Fibroblast of skin of back (primary cell): Measurements from ENCODE around the gene CACNA1E.

Experiments used
- DNase-seq: peaks from one replicate; pipeline ENCODE4 v3.0.0-alpha.2; 2013

The CACNA1E gene

GRCh38 chr1:181485287-181486097, 2.2 kb downstream of the CACNA1E start:
- DNase-seq = no peak

DNA sequence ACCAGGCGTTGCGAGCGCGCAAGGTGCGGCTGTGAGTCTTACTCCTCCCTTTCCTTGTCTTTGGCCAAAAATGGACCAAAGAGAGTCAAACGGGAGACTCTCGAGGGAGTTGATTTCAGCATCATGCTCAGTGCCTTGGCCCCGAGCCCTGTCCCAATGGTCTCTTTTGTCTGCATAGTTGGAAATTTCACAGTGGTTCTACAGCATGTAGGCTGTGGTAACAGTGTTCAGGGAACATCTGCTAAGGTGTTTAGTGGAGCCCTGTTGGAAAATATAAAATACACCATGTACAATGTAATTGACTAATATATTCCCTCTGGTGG, 2.7 kb downstream of the CACNA1E start:
- DNase-seq = no peak

DNA sequence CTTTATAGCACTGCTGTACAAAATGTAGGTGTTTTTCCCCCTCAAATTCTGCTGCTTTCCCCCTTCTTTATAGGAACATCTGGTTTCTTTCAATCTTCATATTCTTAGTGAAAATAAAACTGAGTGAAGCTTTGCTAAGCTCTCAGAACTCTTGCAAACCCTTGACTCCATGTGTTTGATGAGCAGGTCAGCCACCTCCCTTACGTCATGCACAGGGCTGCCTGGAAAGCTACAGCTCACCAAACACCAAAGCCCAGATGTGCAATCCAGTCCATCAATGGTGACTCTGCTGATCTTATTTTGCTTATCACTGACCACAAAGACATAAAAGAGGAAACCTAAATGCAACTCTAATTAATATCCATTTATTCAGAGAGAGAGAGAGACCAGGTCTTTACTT, 5.5 kb downstream of the CACNA1E start:
- no peak for DNase-seq

GRCh38 chr1:181490276-181490675, 7.0 kb downstream of the CACNA1E start:
- no peak for DNase-seq

GRCh38 chr1:181490740-181491712, 7.7 kb downstream of the CACNA1E start:
- no peak for DNase-seq

- no peak for DNase-seq
Measured at GRCh38 chr1:181493166-181493565, 9.8 kb downstream of the CACNA1E start.

GRCh38 chr1:181493885-181494284, 10.6 kb downstream of the CACNA1E start:
- no peak for DNase-seq

DNA sequence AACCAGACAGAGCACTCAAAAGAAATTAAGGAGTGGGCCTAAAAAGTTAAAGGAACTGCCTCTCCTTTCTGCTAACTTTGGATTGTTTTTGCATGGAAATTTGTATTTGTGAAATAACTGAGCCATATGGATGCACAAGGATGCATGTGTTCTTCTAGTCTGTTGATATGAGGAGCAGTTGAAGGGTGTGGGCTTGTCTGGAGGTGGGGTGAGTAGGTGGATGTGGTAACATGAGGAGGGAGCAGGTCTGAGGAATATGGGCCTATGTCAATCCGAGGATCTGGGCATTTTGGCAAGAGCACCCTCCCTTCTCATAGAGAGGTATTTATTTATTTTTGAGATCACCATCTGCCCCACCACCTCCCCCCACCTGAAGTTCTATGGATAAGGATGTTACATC, 13.4 kb downstream of the CACNA1E start:
- DNase-seq = no peak

GRCh38 chr1:181497870-181498269, 14.6 kb downstream of the CACNA1E start:
- DNase-seq = no peak

DNA sequence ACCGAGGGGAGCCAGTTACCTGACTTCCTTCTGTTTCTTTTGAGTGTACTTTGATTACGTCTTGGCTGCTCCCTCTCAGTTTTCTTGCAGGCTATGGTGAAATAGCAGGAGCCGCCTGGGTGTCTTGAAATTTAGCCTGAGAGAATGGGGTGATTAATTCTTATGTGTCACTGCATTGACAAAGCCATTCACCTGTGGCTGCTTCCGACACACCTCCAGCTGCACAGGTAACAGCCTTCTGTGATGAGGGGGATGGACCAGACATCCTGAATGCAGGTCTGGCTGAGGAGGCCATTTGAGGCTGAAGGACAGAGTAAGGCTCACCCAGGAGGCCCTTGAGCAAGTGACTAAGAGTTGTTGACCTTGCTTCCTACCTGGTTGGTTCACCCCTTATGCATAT, 16.5 kb downstream of the CACNA1E start:
- no peak for DNase-seq

DNA sequence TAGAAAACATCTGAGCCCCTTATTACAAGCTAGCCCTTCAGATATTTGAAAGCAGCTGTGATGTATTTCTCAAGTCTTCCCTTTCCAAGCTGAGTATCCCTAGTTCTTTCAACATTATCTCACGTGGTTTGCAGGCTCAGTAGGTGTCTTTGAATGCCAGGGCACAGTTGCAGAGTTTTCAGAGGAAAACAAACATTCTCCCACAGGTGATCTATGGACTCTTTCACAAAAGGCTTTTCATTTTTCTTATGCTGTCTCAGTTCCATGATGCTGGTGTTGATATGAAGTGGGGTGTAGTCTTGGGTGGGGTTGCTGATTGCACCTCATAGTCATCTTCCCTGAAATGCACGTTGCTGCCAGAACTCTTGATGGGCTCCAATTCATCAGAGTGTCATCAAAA, 17.3 kb downstream of the CACNA1E start:
- DNase-seq = no peak

- DNase-seq = no peak
Measured at GRCh38 chr1:181501612-181502011, 18.3 kb downstream of the CACNA1E start.

DNA sequence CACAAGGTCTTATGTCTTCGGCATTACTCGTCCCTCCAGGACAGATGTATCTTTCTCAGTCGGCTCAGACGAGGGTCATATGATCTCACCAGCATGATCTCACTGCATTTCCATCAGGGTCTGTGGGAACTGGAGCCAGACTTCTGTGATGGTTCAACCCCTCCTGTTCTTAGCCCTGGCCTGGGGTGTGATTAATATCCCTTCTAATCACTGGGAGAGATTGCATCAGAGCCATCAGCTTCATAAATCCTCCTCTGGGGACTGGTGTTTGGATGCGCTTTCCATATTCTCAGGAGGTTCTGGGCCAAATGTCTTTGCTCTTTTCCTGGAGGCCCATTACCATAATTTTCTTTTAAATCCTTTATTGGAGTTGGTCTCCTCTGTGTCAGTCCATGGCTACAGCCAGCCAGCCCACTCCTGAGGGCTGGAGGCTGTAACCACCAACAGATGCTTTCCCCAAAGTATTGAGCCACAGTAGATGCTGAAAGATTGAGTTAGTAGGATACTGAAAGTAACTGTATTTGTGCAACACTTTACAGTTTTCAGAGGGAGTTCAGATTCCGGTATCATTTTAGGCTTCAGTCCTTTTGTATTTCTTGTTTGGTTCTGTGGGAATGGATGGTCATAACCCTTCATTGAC, 20.0 kb downstream of the CACNA1E start:
- DNase-seq = peak; percentile 13

DNA sequence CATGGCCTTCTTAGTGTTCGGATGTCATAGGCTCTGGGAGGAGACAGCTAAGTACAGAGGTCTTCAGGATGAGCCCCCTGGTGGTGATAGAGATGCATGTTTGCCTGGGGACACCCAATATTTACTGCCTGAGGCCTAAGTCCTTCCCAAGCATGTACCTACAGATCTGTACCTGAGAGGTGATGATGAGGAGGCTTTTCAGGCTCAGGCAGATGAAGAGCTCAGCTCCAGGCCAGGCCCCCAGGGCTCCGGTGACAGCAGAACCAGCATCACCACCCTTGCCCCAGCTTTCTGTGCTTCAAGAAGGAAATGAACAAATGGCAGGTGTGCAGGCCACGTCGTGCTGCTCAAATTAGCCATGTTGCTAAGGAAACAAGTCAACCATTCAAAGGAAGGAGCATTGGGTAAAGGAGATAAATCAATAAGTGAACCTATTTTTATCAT, 21.1 kb downstream of the CACNA1E start:
- no peak for DNase-seq

- DNase-seq = no peak
Measured at GRCh38 chr1:181506563-181507353, 23.4 kb downstream of the CACNA1E start.

DNA sequence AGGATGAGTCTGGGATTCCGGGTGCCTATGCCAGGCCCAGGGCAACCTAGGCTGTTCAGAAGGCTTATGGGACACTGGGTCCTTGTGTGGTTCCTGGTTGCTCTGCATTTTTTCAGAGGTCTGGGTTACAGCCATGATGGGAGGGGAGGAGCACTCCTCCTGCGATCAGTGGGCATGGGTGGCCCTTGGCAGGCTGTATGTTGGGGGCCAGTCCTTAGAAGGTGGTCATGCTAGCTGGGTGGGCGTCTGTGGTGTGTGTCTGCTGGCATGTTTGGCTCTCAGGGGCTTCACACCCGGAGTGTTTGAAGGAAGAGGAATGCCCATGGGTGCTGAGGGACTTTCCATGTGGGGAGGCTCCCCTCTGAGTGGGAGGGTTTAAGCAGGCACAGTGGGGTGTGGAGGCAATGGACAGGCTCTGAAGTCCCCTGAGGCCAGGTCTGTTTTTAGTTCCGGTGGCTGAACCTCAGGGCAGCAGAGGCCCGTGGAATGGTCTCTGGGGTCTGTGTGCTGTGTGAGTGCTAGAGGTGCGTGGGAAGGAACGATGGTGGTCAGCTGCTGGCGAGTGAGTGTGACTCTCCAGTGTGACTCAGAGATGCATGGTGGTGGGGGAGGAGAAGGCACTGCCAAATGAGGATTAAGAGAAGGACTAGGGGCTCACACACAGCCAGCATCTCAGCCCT, 25.3 kb downstream of the CACNA1E start:
- peak; percentile 24 for DNase-seq

DNA sequence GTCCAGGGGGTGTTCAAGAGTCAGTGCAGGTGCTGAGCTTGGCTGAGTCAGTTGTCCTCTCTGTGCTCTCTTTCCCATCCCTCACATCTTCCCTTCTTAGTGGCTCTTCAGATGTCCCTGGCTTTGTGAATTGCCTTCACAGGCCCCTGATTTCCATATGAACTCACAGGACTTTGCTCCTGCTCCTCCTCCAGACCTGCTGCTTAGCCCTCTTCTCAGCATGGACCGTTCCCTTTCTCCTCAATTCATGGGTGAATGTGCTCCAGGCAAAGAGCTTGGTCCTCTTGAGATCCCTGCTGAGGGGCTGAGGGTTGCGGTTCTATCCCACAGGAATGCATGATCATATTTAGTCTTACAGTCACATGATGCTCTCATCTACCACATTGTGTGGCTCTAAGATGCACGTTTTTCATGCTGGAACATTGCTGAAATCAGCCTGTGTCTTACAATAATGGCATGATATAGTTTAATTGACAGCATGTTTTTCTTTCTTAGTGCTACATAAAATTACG, 30.5 kb downstream of the CACNA1E start:
- DNase-seq = peak; percentile 37

GRCh38 chr1:181514298-181515290, 31.3 kb downstream of the CACNA1E start:
- DNase-seq = no peak

GRCh38 chr1:181516706-181517105, 33.4 kb downstream of the CACNA1E start:
- DNase-seq = no peak
